AML-193 (cell line): Measurements from ENCODE around the gene NTN3.

Experiments used
- DNase-seq, 2 experiments: peaks; one replicate each; lab custom pipeline; 2025; lab: John Stamatoyannopoulos, UW

NTN3 gene

GRCh38 chr16:2466667-2467527 lies 4.2 kb upstream of the NTN3 start:
- DNase-seq = no peak

- DNase-seq = no peak
Observed at GRCh38 chr16:2467528-2468232, 3.4 kb upstream of the NTN3 start.

- no peak for DNase-seq
Observed at GRCh38 chr16:2468233-2468724, 2.8 kb upstream of the NTN3 start.

GRCh38 chr16:2468725-2469398 lies 2.2 kb upstream of the NTN3 start:
- no peak for DNase-seq

GRCh38 chr16:2469399-2470233 lies 1.5 kb upstream of the NTN3 start:
- DNase-seq = no peak

- DNase-seq = no peak
Observed at GRCh38 chr16:2470234-2470601, 879 bp upstream of the NTN3 start.

GRCh38 chr16:2470603-2471015 lies 488 bp upstream of the NTN3 start:
- no peak for DNase-seq

GRCh38 chr16:2471653-2472487 lies 773 bp downstream of the NTN3 start:
- no peak for DNase-seq

- no peak for DNase-seq
Observed at GRCh38 chr16:2472488-2472864, 1.4 kb downstream of the NTN3 start.

GRCh38 chr16:2472885-2473445 lies 1.9 kb downstream of the NTN3 start:
- no peak for DNase-seq

- peak in 1 of 2 experiments; percentile 20 for DNase-seq
Observed at GRCh38 chr16:2473446-2473926, 2.4 kb downstream of the NTN3 start.

GRCh38 chr16:2473999-2474876 lies 3.1 kb downstream of the NTN3 start:
- peak; percentile 25 to 34 for DNase-seq

GRCh38 chr16:2474877-2475412 lies 3.8 kb downstream of the NTN3 start, which contains the start of gene TBC1D24:
TSS of gene TBC1D24 (plus strand) at chr16:2475127. CDS start at chr16:2496149, 21,022 bp downstream.
- peak; percentile 58 to 66 for DNase-seq

GRCh38 chr16:2475413-2476344 lies 4.6 kb downstream of the NTN3 start:
- peak in 1 of 2 experiments; percentile 14 for DNase-seq

GRCh38 chr16:2476345-2476720 lies 5.2 kb downstream of the NTN3 start:
- no peak for DNase-seq

GRCh38 chr16:2476741-2477140 lies 5.6 kb downstream of the NTN3 start:
- no peak for DNase-seq

GRCh38 chr16:2477327-2477726 lies 6.2 kb downstream of the NTN3 start:
- no peak for DNase-seq

GRCh38 chr16:2478279-2478678 lies 7.2 kb downstream of the NTN3 start:
- no peak for DNase-seq
